HepG2 (cell line): ENCODE measurements around the gene ALG14. TPM values are rescaled to one million over a fixed set of nuclear protein-coding genes. Genes with fewer than 3 reads are reported as not detected.

Source experiments
- ATAC-seq: fragments of 200-7000 bp; cut with Tn5 transposase; 3 replicates; pipeline ENCODE4 v1.9.1; 2020; ENCODE audit warnings: mild to moderate bottlenecking, moderate library complexity
- BruUV-seq: library from RNA; stranded (reverse); fragments of 400-500 nt; replicated peaks from 2 replicates; lab custom pipeline; 2021; lab: Mats Ljungman, UMichigan
- CTCF ChIA-PET: fragments of 300-600 bp; formaldehyde crosslinking; extraction: SDS; loops from one replicate; lab custom pipeline; 2021; ENCODE audit warnings: low total read pairs, inconsistent platforms, low intra/inter-chr PET ratio; lab: Yijun Ruan, JAX
- POLR2A ChIA-PET: fragments of 350-600 bp; sonication (Branson Sonifier 250); formaldehyde crosslinking; loops from one replicate; lab custom pipeline; 2020; ENCODE audit warnings: antibody characterized with exemption, inconsistent platforms; lab: Yijun Ruan, JAX
- DNase-seq: peaks from one replicate; pipeline ENCODE4 v3.0.0-alpha.2; 2015; ENCODE audit warnings: low spot score
- FAIRE-seq: peaks from 3 replicates; lab custom pipeline; 2011; peaks lifted over from hg19 to GRCh38; lab: Jason Lieb, UNC
- H2AFZ ChIP-seq: one replicate; pipeline ENCODE4 v1.6.1; 2011; ENCODE audit warnings: low read length, inconsistent platforms
- H3K27ac ChIP-seq: fragments of 300-600 bp; 3 replicates; pipeline ENCODE4 v1.8.0; 2011; ENCODE audit warnings: mixed run types, mild to moderate bottlenecking, mixed read lengths, low read length, inconsistent platforms; ENCODE audit not compliant: insufficient read depth; ENCODE audit errors: extremely low read length
- H3K27me3 ChIP-seq, 2 experiments: fragments of 200-600 bp in 1 of 2; 2 replicates in 1 of 2; 3 replicates in 1 of 2; pipeline versions ENCODE4 v1.6.0 to v1.8.0; 2011; ENCODE audit warnings: low read length in 2 of 2, mild to moderate bottlenecking in 2 of 2, moderate library complexity in 2 of 2, inconsistent platforms in 1 of 2; ENCODE audit not compliant: insufficient read depth in 2 of 2, control insufficient read depth in 1 of 2
- H3K36me3 ChIP-seq, 2 experiments: fragments of 200-600 bp in 1 of 2; replicated peaks in 1 of 2; 2 replicates in 1 of 2; 3 replicates in 1 of 2; pipeline versions ENCODE4 v1.5.1 to v1.8.0; 2011; ENCODE audit warnings: low read length in 2 of 2, inconsistent platforms in 1 of 2; ENCODE audit not compliant: insufficient read depth in 2 of 2, control insufficient read depth in 1 of 2
- H3K4me1 ChIP-seq: 2 replicates; pipeline ENCODE4 v1.5.1; 2012; ENCODE audit warnings: low read length, inconsistent platforms; ENCODE audit not compliant: insufficient read depth
- H3K4me2 ChIP-seq: 2 replicates; pipeline ENCODE4 v1.6.0; 2011; ENCODE audit warnings: low read depth, low read length, inconsistent platforms
- H3K4me3 ChIP-seq, 3 experiments: fragments of 200-600 bp in 1 of 3; sonication (generic), shearing (Covaris generic) in 1 of 3; replicated peaks in 1 of 3; 2 replicates each; pipeline ENCODE4 v1.5.1; 2011 to 2016; ENCODE audit warnings: low read length in 3 of 3, inconsistent platforms in 2 of 3, low read depth in 2 of 3, mild to moderate bottlenecking in 2 of 3, control low read depth in 1 of 3, mixed read lengths in 1 of 3; ENCODE audit not compliant: insufficient read depth in 1 of 3
- H3K79me2 ChIP-seq: one replicate; pipeline ENCODE4 v1.6.1; 2011; ENCODE audit warnings: low read length, inconsistent platforms; ENCODE audit not compliant: insufficient read depth
- H3K9ac ChIP-seq: 2 replicates; pipeline ENCODE4 v1.6.0; 2011; ENCODE audit warnings: mild to moderate bottlenecking, low read depth, low read length, inconsistent platforms; ENCODE audit not compliant: insufficient read depth
- H3K9me3 ChIP-seq: 2 replicates; pipeline ENCODE4 v1.5.1; 2012; ENCODE audit warnings: mild to moderate bottlenecking, low read length
- H4K20me1 ChIP-seq: 2 replicates; pipeline ENCODE4 v1.6.0; 2011; ENCODE audit warnings: inconsistent platforms, mild to moderate bottlenecking, low read length, moderate library complexity; ENCODE audit not compliant: insufficient read depth
- ATF4 ChIP-seq, 2 experiments: fragments of 450-650 bp in 1 of 2; sonication (generic) in 1 of 2; formaldehyde crosslinking; IDR thresholded peaks; 2 replicates each; pipeline versions ENCODE4 v1.5.0 to v1.8.0; 2020 to 2022; ENCODE audit warnings: mild to moderate bottlenecking in 1 of 2, missing genetic modification reagents in 1 of 2
- BRCA1 ChIP-seq: sonication (generic); formaldehyde crosslinking; IDR thresholded peaks from 2 replicates; pipeline ENCODE4 v1.4.0; 2020; ENCODE audit warnings: missing genetic modification reagents
- CBFB ChIP-seq: sonication (generic); formaldehyde crosslinking; IDR thresholded peaks from 2 replicates; pipeline ENCODE4 v1.4.0; 2020; ENCODE audit warnings: missing genetic modification reagents
- HOXA7 ChIP-seq: sonication (generic); formaldehyde crosslinking; IDR thresholded peaks from 2 replicates; pipeline ENCODE4 v1.8.1; 2022; ENCODE audit warnings: mild to moderate bottlenecking, missing genetic modification reagents, moderate library complexity
- IKZF4 ChIP-seq: sonication (generic); formaldehyde crosslinking; IDR thresholded peaks from 2 replicates; pipeline ENCODE4 v1.5.1; 2020; ENCODE audit warnings: borderline replicate concordance, mild to moderate bottlenecking, low read depth, missing genetic modification reagents; ENCODE audit errors: not compliant biosample characterization
- KDM3A ChIP-seq: IDR thresholded peaks from 2 replicates; pipeline ENCODE4 v1.6.1; 2018; ENCODE audit warnings: low read depth, missing compliant biosample characterization
- KLF15 ChIP-seq: sonication (generic); formaldehyde crosslinking; IDR thresholded peaks from 2 replicates; pipeline ENCODE4 v1.8.1; 2023; ENCODE audit warnings: borderline replicate concordance, mild to moderate bottlenecking, inconsistent platforms, missing genetic modification reagents, mixed read lengths
- NFKBIZ ChIP-seq: IDR thresholded peaks from 2 replicates; pipeline ENCODE4 v1.6.1; 2018; ENCODE audit warnings: missing genetic modification reagents, missing compliant biosample characterization
- PHF20 ChIP-seq: sonication (generic); formaldehyde crosslinking; IDR thresholded peaks from 2 replicates; pipeline ENCODE4 v1.5.0; 2020; ENCODE audit warnings: mild to moderate bottlenecking, missing genetic modification reagents
- SNAPC5 ChIP-seq: sonication (generic); formaldehyde crosslinking; IDR thresholded peaks from 2 replicates; pipeline ENCODE4 v1.8.1; 2023; ENCODE audit warnings: mild to moderate bottlenecking, missing genetic modification reagents, borderline replicate concordance
- SNRNP70 ChIP-seq: fragments of 200-400 bp; formaldehyde crosslinking; IDR thresholded peaks from 2 replicates; pipeline ENCODE4 v1.6.1; 2017; ENCODE audit warnings: mild to moderate bottlenecking, low read depth, low read length, moderate library complexity
- TARDBP ChIP-seq: sonication (generic); formaldehyde crosslinking; IDR thresholded peaks from 2 replicates; pipeline ENCODE4 v1.8.0; 2022; ENCODE audit warnings: mild to moderate bottlenecking, missing genetic modification reagents
- ZBTB33 ChIP-seq: sonication (generic); formaldehyde crosslinking; IDR thresholded peaks from 2 replicates; pipeline ENCODE4 v1.4.0; 2020; ENCODE audit warnings: missing genetic modification reagents
- ZFP37 ChIP-seq: sonication (generic); formaldehyde crosslinking; IDR thresholded peaks from 2 replicates; pipeline ENCODE4 v1.4.0; 2020; ENCODE audit warnings: missing genetic modification reagents, borderline replicate concordance
- ZNF101 ChIP-seq: sonication (generic); formaldehyde crosslinking; IDR thresholded peaks from 2 replicates; pipeline ENCODE4 v1.4.0; 2020; ENCODE audit warnings: mild to moderate bottlenecking, low read depth, missing genetic modification reagents, borderline replicate concordance
- ZNF44 ChIP-seq: sonication (generic); formaldehyde crosslinking; IDR thresholded peaks from 2 replicates; pipeline ENCODE4 v1.5.1; 2020; ENCODE audit warnings: mild to moderate bottlenecking, missing genetic modification reagents
- ZNF552 ChIP-seq: sonication (generic); formaldehyde crosslinking; IDR thresholded peaks from 2 replicates; pipeline ENCODE4 v1.9.0; 2022; ENCODE audit warnings: missing genetic modification reagents, mild to moderate bottlenecking, borderline replicate concordance
- ZNF644 ChIP-seq: IDR thresholded peaks from 2 replicates; pipeline ENCODE4 v1.6.1; 2016; ENCODE audit warnings: low read depth
- ZNF850 ChIP-seq: sonication (generic); formaldehyde crosslinking; conservative IDR thresholded peaks from 2 replicates; pipeline ENCODE4 v1.9.0; 2021; ENCODE audit warnings: mild to moderate bottlenecking, missing genetic modification reagents
- WGBS: methylation state at CpG from one replicate; pipeline ENCODE4 v1.1.6; 2017; ENCODE audit warnings: low lambda C conversion rate; 5-methylcytosine and 5-hydroxymethylcytosine counted together
- in situ Hi-C: cut with HindIII; loops from 2 replicates; pipeline ENCODE4 v1.10.0; 2017; ENCODE audit warnings: low pct_unique_long_range_greater_than_20kb; ENCODE audit not compliant: extremely low pct_ligation_motif_present
- intact Hi-C: fragments of 100-400 bp; cut with micrococcal nuclease; formaldehyde crosslinking; loops from one replicate; pipeline ENCODE4 v1.10.0; 2022; ENCODE audit not compliant: unreplicated experiment
- polyA plus RNA-seq, 8 experiments: library from polyadenylated mRNA; depleted of rRNA in 3 of 8; stranded (reverse) in 7 of 8; unstranded in 1 of 8; fragments of >200 nt; fragmentation: Illumina TruSeq in 4 of 8; extraction: Trizol in 4 of 8; gene quantifications; 2 replicates each; pipeline versions ENCODE4 v1.2.1 to v1.2.3, GENCODE V29; 2011 to 2016; ENCODE audit warnings: low read depth in 4 of 8, missing spikeins in 1 of 8, mixed read lengths in 1 of 8; ENCODE audit not compliant: insufficient read depth in 1 of 8
- total RNA-seq, 5 experiments: library from RNA; depleted of rRNA; stranded (reverse); fragments of >200 nt; fragmentation: Illumina TruSeq; extraction: Trizol; gene quantifications; 2 replicates each; pipeline ENCODE4 v1.2.3, GENCODE V29; 2016; ENCODE audit warnings: low read depth in 1 of 5

ALG14 gene
- total and polyA plus RNA-seq, 2 of the 13 experiments (the other 11 are each of a cell fraction or from before 2014, with no cell fraction given), result 4.5 to 12.7 TPM

- POLR2A ChIA-PET, result no interaction called here
- no peaks in the 10 kb centered on the region for H4K20me1 ChIP-seq
Measured at GRCh38 chr1:95098196-95098595, 25.4 kb upstream of the ALG14 start.

GRCh38 chr1:95097426-95097825 lies 24.7 kb upstream of the ALG14 start:
- Histone ChIP-seq H3K27me3 (no peaks in the 10 kb centered on the region), H3K4me3 (no peak overlapping the region), H2AFZ (no peak overlapping the region), H3K9me3 (no peaks in the 10 kb centered on the region), H3K9ac (no peak overlapping the region), H3K4me1 (peaks cover 24% of the 10 kb centered on the region), H3K27ac (no peak overlapping the region), H3K79me2 (no peaks in the 10 kb centered on the region), H4K20me1 (no peaks in the 10 kb centered on the region), H3K36me3 (no peaks in the 10 kb centered on the region), H3K4me2 (no peak overlapping the region)
- intact Hi-C loops (no loop called here), in situ Hi-C loops (no loop called here)
- DNase-seq, result no peak
- ChIA-PET POLR2A (interaction anchor here (0.7 kb wide), 1 partner anchor 24 kb away, joined by 4 read pairs; the partner anchor contains the start of gene ALG14), CTCF (no interaction called here)
- no TSS peak for BruUV-seq
- no peak for FAIRE-seq
- no peak for ATAC-seq
- 52% methylated on average over 4 of the region's 4 CpGs for WGBS
- no peak for TF ChIP-seq BRCA1 (CRISPR knock-in tag)
- TF ChIP-seq SNAPC5 (CRISPR knock-in tag), result no peak
- no peak for TF ChIP-seq ZFP37 (CRISPR knock-in tag)
- TF ChIP-seq ZNF44 (CRISPR knock-in tag), result no peak
- no peak for TF ChIP-seq SNRNP70
- TF ChIP-seq NFKBIZ, result no peak
- TF ChIP-seq ZNF850, result no peak
- no peak for TF ChIP-seq PHF20 (CRISPR knock-in tag)
- no peak for TF ChIP-seq ZNF101
- TF ChIP-seq ZBTB33 (CRISPR knock-in tag), result no peak
- TF ChIP-seq TARDBP (CRISPR knock-in tag), result no peak
- TF ChIP-seq ZNF552 (CRISPR knock-in tag), result no peak
- no peak for TF ChIP-seq HOXA7
- TF ChIP-seq CBFB, result no peak

More at GRCh38 chr1:95098196-95098595, 25.4 kb upstream of the ALG14 start:
- Histone ChIP-seq H3K27me3 (no peaks in the 10 kb centered on the region), H3K4me1 (peaks cover 24% of the 10 kb centered on the region), H3K4me3 (no peak overlapping the region), H3K9ac (no peak overlapping the region), H3K9me3 (no peaks in the 10 kb centered on the region), H2AFZ (no peak overlapping the region), H3K4me2 (no peak overlapping the region), H3K79me2 (no peaks in the 10 kb centered on the region), H3K27ac (no peak overlapping the region), H3K36me3 (no peaks in the 10 kb centered on the region)
- BruUV-seq, result no TSS peak
- CTCF ChIA-PET, result no interaction called here
- 40% methylated on average over 4 of the region's 4 CpGs for WGBS
- in situ Hi-C loops, result no loop called here
- TF ChIP-seq ATF4 (CRISPR knock-in tag; IDR thresholded peaks at IDR 0.05) (no peak), ZNF644 (CRISPR knock-in tag) (no peak), IKZF4 (no peak), KDM3A (CRISPR knock-in tag) (no peak), KLF15 (CRISPR knock-in tag) (no peak)
- no peak for ATAC-seq
- intact Hi-C loops, result no loop called here
- no peak for DNase-seq
- no peak for FAIRE-seq
